HUDEP-2 (cell line): ENCODE data around the gene ANKRD53.

ENCODE experiments used
- DNase-seq, 76 experiments: peaks; one replicate each; lab custom pipeline; 2025; ENCODE audit not compliant: unreplicated experiment in 76 of 76; lab: John Stamatoyannopoulos, UW

ANKRD53 gene

DNA sequence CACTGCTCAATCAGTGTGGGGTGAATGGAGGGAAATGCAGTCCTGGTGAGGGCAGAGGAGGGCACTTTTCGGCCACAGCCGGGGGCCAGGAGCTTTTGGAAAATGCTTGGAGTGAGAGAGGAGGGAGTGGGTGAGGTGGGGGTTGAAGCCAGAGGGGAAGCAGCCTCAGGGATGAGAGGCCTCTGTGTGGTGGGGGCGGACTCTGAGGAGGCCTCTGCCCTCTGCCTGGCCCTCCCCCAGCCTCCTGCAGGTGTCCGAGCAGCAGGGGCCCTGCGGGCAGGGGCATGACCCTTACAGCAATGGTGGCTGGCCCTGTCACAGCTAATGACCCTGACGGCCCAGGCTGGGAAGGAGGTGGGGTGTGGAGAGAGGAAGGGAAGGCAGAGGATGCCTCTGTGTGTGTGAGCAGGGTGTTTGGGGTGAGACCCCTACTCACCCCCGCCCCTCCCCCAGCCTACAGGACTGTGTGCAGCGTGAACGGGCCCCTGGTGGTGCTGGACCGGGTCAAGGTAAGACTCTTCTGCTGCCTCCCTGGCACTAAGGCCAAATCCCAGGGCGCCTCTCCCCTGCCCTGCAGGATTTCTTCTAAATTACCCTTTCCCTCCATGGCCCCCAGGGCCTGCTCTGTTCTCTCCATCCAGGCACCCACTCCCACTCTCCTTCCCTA, 35.1 kb upstream of the ANKRD53 start:
- no peak for DNase-seq

DNA sequence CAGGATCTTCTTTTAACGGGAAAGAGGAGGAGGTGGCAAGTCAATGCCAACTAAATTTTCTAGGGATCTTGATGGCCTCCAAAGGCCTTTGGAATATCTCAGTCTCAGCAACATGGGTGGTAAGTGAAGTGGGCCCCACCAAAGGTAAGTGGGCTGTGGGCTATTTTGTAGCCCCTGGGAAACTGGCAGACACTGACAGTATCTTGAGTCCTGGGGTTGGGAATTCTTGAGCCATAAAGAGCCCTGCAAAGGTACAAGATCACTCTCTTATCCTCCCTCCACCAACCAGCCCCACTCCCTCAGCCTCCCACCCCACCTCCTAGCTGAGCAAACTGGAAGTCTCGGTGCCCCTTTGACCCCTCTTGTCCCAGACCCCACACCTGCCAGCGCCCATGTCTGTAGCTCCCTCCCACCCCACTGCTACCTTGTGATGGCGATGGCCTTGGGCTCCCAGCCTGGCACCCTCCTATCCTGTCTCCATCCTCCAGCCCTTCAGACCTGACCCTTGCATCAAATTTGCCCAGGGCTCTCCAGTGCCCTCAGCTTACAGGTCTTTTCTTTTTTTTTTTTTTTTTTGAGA, 34.2 kb upstream of the ANKRD53 start:
- no peak for DNase-seq

DNA sequence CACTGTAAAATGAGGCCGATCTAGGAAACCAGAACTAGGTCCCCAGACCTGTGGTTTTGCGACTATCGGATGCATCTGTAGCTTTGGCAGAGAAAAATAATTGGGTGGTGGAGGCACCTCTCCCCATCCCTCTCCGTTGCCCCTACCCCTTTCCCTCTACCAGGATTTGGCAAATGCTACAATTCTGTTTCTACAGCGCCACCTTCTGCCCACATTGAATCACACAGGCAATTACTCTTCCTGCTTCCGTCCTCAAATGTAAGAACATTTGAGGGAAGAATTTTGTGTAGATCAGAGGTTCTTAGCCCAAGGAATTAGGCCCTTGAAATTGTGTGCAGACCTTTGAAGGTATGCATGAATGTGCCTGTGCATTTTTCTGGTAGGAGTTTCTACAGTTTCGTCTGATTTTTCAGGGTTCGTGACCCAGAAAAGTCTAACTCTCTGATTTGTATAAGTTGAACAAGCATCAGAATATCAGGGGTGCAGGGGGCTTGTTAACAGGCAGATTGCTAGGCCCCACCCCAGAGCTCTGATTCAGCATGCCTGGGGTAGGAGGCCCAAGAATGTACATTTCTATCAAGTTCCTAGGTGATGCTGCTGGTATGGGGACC, 31.5 kb upstream of the ANKRD53 start:
- DNase-seq = peak in 23 of 76 experiments; percentile 2 to 36 (median 17)

- DNase-seq = no peak
These were observed 30.8 kb upstream of the ANKRD53 start for GRCh38 chr2:70947556-70948184.

GRCh38 chr2:70948337-70949003, 30.0 kb upstream of the ANKRD53 start:
- peak in 59 of 76 experiments; percentile 4 to 73 (median 49) for DNase-seq

DNA sequence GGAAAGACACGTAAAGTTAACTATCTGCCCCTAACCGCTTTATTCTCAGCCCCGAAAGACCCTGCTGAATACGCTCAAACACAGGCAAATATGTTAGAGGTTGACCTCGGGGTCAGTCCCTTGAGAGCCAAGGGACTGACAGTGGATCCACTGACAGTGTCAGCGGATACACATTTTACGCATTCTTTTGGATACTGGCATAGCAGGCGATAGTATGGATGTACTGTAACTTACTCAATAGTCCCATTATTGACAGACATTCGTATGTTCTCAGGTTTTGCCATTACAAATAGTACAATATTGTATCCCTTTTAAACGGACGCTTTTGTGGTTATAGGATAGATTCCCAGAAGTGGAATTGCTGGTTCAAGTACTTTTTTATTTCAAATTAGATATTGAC, 29.3 kb upstream of the ANKRD53 start:
- no peak for DNase-seq

GRCh38 chr2:70954886-70955285, 23.5 kb upstream of the ANKRD53 start:
- DNase-seq = no peak

DNA sequence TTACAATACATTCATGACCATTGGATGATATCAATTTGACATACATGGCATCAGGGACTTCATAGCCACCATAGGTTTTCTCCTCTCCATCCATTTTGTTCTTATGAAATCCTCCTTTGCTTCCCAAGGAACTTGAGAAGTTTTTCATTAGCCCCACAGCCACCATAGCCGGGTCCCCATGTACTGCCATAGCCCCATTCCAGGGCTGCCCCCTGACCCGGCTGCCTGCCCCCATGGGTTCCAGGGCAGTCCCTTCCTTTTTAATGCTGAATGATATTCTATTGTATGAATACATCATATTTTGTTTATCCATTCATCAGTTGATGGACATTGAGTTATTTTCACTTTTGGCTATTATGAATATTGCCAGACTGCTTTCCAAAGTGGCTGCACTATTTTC, 22.3 kb upstream of the ANKRD53 start:
- DNase-seq = no peak

- DNase-seq = no peak
These were observed 20.6 kb upstream of the ANKRD53 start for GRCh38 chr2:70957798-70958197.

GRCh38 chr2:70958759-70959158, 19.7 kb upstream of the ANKRD53 start:
- DNase-seq = no peak

DNA sequence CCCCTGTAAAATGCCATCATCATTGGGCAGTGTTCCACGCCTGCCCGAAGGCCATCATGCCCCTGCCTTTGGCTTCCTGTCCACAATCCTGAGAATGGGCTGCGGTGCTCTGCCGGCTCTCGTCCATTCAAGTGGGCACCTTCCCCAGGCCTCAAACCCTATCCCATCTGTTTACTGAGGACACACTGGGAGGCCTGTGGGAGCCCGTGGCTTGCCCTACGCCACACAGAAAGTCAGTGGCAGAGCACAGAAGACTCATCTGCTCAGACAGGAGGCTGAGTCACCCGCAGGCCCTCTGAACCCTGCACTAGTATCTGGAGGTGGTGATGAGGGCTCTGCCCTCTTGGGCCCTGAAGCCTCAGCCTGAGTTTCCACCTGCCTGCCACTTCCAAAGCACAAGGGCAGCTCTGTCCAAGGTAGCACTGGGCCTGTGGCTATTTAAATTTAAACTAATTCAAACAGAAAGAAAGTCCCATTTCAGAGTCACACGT, 19.1 kb upstream of the ANKRD53 start:
- no peak for DNase-seq

DNA sequence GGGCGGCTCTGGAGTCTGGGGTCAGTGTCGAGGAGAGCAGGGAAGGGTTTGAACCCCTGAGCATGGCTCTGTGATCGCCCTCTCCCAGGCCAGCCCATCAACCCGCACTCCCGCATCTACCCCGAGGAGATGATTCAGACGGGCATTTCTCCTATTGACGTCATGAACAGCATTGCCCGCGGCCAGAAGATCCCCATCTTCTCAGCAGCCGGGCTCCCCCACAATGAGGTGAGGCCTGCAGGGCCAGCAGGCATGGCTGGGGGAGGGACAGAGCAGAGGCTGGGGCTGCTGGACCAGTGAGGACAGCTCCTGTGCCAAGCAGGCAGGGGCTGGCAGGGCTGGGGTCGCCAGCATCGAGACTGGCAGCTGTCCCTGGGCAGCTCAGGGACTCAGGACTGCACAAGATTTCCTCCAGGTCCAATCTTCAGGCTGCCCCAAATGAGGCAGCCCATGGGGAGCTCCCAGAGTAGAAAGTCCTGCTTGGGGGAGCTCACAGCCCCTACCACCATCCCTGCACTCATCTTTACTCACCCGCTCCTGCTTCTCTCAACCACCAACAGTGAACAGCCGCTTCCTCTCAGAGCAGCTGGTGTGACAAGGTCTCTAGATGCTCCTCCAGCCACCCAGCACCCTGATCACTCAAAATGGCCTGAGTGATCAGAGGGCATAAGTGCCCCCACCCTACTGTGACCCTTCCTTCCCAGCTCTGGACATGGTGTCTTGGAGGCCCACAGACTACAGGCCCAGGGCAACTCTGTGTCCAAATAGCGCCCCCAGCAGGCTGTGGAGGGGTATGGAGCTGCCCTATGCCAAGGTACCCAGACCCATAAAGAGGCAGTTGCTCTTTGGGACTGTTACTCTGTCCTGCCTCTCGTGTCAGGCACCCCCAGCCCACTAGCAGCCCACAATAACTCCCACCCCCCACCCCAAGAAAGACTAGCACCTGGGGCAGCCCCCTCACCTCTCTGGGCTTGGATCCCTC, 18.3 kb upstream of the ANKRD53 start:
- no peak for DNase-seq

DNA sequence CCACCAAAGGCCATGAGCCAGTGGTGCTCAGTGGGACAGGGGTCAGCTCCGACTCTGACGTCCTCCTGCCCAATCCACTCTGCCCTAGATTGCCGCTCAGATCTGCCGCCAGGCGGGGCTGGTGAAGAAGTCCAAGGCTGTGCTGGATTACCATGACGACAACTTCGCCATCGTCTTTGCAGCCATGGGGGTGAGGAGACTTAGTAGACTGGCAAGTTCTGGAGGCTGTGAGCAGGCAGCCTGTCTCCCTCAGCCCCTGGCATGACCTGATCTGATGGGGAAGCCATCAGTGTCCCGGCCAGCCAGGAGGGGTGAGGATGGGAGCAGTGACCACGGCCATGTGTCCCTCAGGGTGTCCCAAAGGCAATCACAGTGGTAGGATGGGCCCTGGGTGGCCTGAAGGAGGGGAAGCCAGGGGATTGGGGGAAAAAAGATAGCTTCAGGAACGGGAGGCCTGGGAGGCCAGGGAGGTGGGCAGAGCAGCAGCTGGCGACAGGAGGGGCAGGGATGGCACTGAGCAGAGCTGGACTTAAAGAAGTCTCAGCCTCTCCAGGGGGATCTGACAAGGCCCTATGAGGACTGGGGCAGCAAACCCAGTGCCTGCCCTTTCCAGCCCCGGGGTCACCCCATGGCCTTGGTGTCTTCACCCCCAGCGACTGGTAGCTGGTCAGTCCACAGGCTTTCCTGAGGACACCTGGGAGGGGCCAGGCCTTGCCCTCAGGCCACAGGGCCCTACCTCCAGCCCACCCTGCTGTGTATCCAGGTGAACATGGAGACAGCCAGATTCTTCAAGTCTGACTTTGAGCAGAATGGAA, 17.4 kb upstream of the ANKRD53 start:
- DNase-seq = no peak

GRCh38 chr2:70961648-70961994, 16.8 kb upstream of the ANKRD53 start:
- no peak for DNase-seq

DNA sequence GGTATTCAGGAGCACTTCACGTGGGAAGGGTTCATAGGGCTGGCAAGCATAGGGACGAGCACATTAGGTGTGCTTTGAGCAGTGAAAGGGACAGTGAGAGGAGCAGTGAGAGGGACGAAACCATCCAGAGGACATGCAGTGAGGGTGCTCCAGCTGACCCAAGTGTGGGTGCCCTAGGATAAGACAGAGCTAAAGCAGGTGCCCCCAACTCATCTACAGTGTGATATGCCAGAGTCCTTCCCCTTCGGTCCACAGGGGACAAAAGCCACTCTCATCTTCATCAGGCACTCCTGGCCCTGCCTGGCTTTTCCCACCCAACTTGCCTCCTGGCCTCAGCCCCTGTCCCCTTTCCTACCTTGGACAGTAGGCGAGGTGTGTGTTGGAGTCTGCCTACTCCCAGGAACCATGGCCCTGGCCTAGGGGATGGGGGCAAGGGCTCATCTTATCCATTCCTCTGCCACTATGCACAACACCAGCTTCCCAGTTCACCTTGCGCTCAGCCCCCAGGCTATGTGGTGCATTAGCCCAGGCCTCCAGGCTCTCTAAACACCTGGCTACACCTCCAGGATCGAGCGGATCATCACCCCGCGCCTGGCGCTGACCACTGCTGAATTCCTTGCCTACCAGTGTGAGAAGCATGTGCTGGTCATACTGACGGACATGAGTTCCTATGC, 16.1 kb upstream of the ANKRD53 start:
- DNase-seq = no peak

GRCh38 chr2:70962885-70963878, 15.2 kb upstream of the ANKRD53 start:
- no peak for DNase-seq

DNA sequence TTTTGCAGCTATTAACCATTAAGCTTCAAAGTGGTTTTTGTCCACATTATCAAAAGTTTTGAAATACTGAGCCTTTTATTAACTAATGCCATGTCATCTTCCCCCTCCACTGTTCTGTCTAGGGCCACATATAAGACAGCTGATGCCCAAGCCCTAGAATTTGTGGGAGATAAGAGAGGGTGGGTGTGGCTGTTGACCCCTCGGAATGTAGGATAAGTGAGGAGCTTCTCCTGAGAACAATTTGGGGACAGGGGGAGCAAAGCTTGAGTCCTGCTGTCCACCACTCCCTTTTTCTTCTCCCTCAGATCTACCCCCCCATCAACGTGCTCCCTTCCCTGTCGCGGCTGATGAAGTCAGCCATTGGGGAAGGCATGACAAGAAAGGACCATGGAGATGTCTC, 14.3 kb upstream of the ANKRD53 start:
- DNase-seq = no peak
